COLO829 (cell line): ENCODE results near the gene GPRC5A.

ENCODE experiments used
- DNase-seq: peaks from one replicate; pipeline ENCODE4 v3.0.0; 2012; ENCODE audit warnings: low spot score

Gene GPRC5A

DNA sequence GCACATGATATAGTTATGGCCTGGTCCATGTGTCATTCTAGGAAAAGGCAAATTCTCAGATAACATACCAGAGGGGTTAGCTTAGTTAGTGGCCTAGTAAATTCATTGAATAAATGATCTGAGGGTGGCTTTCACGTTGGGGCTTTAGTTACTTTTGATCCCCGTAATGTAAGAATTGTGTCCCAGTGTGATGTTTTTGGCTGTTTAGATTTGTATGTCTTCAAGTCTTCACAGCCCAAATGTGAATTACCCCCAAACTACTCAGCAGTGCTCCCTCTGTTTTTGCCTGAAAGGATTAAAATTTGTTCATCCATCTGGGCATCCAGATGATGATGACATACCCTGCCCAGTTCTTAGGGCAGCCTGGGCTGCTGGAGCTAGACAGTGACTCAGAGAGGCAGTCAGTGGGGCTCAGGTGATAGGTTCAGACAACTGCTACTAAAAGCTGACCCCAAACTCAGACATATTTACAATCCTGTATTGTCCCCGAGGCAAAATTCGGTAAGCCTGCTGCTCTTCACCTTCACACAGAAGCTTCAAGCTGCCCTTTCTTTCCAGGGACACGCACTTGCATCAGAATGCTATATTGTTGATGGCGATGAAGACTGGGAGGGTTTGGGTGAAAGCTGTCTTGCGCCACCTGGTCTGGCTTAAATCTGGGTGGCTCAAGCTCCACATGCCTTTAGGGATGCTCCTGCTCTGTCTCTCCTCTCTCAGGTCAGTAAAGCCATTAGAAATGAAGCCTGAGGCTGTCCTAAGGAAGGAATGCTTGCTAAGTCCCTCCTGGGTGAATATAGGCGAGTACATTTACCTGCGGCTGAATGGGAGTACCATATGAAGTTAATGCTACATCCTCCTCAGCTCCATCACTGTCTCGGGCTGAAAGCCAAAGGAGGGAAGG is 50.3 kb downstream of the GPRC5A start:
- no peak for DNase-seq

DNA sequence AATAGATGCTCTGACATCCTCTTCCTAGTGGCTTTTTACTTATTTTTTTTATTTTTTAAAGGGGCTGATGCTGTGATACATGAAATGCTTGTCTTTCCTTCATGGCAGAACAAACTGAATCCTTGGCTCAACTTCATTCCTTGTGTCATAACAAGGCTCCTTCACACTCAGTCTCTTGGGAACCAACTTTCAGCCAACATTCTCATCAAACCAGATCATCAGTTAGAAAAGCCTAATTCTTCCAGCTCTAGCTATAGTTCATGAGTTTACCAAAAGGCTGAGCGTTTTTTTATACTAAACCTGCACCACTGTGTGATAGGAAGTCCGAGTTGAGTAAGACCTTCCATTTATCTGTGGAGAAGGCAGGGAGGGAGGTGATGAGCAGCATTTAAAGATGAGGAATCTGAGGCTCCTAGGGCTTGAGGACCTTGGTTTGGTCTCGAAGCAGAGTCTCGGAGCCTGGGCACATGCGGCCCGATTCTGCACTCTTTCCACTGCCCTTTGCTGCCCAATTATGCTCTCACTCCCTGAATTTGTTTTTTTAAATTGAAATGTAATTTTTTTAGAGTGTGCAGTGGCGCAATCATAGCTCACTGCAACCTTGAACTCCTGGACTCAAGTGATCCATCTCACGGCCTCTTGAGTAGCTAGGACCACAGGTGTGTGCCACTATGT is 52.4 kb downstream of the GPRC5A start:
- peak; percentile 44 for DNase-seq

DNA sequence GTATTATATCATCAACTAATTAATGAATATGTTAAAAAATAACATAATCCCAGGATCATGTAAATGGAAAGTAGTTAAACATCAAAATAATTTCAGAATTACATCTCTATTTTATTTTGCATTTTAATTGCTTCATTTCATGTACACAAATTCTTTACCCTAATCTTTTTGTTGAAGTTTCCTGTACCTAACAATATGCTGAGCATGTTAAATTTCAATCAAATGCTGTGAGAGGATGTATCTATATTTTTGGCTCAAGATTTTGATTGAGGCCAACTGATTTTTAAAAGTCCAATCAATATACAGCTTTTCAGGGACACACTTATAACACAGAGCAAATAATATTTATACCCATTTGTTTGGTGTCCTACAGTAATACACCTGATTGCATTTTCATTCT is 54.2 kb downstream of the GPRC5A start:
- DNase-seq, result no peak

- DNase-seq, result peak; percentile 91
Observed at GRCh38 chr12:12946686-12947355, 55.5 kb downstream of the GPRC5A start.

GRCh38 chr12:12947902-12948301 is 56.5 kb downstream of the GPRC5A start:
- DNase-seq, result no peak

DNA sequence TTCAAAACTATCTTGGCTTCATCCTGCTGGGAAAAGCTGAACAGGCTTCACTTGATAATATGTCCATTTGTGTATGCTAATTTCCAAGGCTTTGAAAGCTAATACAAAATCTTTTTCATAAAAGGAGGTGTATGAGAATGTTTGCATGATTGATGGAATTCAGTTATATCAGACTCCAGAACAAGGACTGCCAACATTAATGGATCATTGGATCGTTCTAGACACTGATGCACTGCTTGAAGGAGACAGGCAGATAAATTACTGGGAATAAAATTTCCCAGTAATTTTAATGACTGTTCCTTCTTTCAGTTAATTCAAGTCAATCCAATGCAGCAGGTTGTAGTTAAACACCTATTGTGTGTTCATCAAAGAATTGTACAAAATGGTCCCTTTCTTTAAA is 60.1 kb downstream of the GPRC5A start:
- no peak for DNase-seq

DNA sequence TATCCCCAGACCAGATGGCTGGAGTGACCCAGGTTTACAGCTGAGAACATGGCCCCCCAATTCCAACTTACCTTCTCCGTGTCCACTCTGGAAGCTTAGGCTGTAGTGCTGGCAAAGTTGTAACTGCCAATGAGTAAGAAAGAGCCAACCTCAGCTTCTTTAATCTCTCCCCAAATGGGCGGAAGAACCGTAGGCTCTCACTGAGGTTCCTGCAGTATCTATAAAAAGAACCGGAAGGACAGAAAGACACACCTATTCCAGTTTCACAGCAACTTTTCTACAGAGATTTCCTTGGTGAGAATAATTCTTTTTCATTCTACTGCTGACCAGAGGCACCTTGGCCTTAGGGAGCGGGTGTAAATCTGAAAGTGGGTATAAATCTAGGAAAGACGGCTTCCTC is 60.7 kb downstream of the GPRC5A start, which contains the start of gene GPRC5D:
GPRC5D (minus strand) TSS at position 135 of the 400 bp plus-strand sequence. CDS start 1,786 bp downstream, outside the sequence.
- no peak for DNase-seq

- no peak for DNase-seq
Observed at GRCh38 chr12:12954356-12954755, 63.0 kb downstream of the GPRC5A start.

DNA sequence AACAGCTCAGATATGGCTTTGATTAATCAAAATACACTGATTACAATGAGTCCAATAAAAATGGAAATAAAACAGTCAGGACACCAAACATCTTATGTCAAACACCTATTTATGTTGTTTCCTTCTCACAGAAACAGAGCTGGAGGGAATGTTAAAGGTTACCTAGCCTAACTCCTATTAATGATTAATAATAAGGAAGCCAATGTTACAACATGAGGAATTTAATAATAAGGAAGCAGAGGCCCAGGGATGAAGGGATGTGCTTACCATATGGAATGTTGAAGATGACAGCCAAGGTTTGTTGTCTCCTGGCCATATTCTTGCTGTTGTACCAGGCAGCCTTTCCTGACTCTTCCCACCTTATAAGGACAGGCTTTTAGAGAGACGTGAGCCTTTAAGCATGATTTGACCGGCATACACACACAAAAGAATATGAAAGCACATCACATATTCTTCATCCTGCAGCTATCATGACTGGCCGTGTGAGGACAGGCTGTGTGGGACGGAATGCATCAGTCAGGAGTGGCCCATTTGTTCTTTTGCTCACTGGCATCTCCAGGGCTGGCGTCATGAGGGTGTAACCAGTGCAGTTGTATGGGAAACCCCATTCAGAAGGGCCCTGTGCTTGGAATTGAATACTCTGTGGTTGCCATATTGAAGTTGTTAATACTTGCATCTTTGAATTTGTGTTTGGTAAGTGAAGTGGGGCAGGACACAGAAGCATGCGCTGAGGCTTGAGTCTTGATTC is 63.7 kb downstream of the GPRC5A start:
- DNase-seq, result no peak

DNA sequence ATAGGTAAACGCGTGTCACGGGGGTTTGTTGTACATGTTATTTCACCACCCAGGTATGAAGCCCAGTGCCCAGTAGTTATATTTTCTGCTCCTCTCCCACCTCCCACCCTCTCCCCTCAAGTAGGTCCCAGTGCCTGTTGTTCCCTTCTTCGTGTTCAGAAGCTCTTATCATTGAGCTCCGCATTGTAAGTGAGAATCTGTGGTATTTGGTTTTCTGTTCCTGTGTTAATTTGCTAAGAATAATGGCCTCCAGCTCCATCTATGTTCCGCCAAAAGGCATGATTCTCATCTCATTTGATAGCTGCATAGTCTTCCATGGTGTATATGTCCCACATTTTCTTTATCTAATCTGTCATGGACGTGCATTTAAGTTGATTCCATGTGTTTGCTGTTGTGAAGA is 67.5 kb downstream of the GPRC5A start:
- DNase-seq, result no peak

DNA sequence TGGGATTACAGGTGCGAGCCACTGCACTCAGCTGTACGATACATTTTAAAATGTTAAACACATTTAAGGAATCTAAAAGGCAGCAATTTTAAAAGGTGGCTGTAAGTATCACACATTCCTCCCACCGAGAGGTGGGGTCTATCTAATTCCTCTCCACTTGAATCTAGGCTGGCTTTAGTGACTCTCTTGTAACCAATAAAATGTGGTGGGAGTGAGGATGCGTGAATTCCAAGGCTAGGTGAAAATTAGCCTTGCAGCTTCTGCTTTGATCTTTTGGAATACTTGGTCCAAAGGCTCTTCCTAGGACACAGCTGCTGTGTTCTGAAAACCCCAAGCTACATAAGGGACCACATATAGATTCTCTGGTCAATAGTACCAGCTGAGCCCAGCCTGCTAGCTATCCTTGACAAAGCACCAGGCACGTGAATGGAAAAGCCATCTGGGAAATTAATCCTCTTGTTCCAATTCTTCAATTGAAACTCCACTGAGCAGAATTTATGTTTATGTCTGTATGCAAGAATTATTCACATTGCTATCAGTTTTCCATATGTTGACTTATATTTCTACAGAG is 69.4 kb downstream of the GPRC5A start:
- no peak for DNase-seq

GRCh38 chr12:12964255-12964654 is 72.9 kb downstream of the GPRC5A start:
- no peak for DNase-seq

GRCh38 chr12:12965836-12966235 is 74.5 kb downstream of the GPRC5A start:
- DNase-seq, result no peak
